Neural cell (in vitro differentiated cells): ENCODE data around the gene PDZRN3. TPM values are rescaled to one million over a fixed set of nuclear protein-coding genes. Genes with fewer than 3 reads are reported as not detected.

Experiments
- H2AFZ ChIP-seq: fragments of 200-600, 300-800 bp; sonication (generic), shearing (Covaris generic); 2 replicates; pipeline ENCODE4 v1.6.0; 2014; ENCODE audit warnings: low read depth, mild to moderate bottlenecking, antibody characterized with exemption, low read length, moderate library complexity
- H3F3A ChIP-seq: fragments of 200-600 bp; shearing (Covaris generic); 2 replicates; pipeline ENCODE4 v1.6.1; 2016; ENCODE audit warnings: mild to moderate bottlenecking, moderate library complexity, mixed read lengths, antibody characterized with exemption, low read length; ENCODE audit not compliant: insufficient read depth, poor library complexity, severe bottlenecking
- H3K27ac ChIP-seq: fragments of 200-600, 300-800 bp; sonication (generic), shearing (Covaris generic); 2 replicates; pipeline ENCODE4 v1.5.1; 2014; ENCODE audit warnings: mild to moderate bottlenecking, low read length, moderate library complexity
- H3K27me3 ChIP-seq: fragments of 300-800, 200-600 bp; sonication (generic), shearing (Covaris generic); 2 replicates; pipeline ENCODE4 v1.6.0; 2014; ENCODE audit warnings: mild to moderate bottlenecking, low read depth, low read length, moderate library complexity; ENCODE audit not compliant: insufficient read depth
- H3K36me3 ChIP-seq: fragments of 300-800, 200-600 bp; sonication (generic), shearing (Covaris generic); 2 replicates; pipeline ENCODE4 v1.5.1; 2014; ENCODE audit warnings: mild to moderate bottlenecking, antibody characterized with exemption, low read length, moderate library complexity; ENCODE audit not compliant: insufficient read depth
- H3K4me2 ChIP-seq: fragments of 300-800, 200-600 bp; sonication (generic), shearing (Covaris generic); 2 replicates; pipeline ENCODE4 v1.6.0; 2014; ENCODE audit warnings: mild to moderate bottlenecking, low read length
- H3K4me3 ChIP-seq: fragments of 300-800, 200-600 bp; sonication (generic), shearing (Covaris generic); 2 replicates; pipeline ENCODE4 v1.5.1; 2014; ENCODE audit warnings: mild to moderate bottlenecking, low read length, moderate library complexity
- H3K79me2 ChIP-seq: fragments of 200-600 bp; shearing (Covaris generic); replicated peaks from 2 replicates; pipeline ENCODE4 v1.6.0; 2014; ENCODE audit warnings: mild to moderate bottlenecking, low read length, moderate library complexity; ENCODE audit not compliant: insufficient read depth
- H3K9ac ChIP-seq: fragments of 300-800, 200-600 bp; sonication (generic), shearing (Covaris generic); 2 replicates; pipeline ENCODE4 v1.6.1; 2016; ENCODE audit warnings: mild to moderate bottlenecking, low read length, mixed read lengths
- H3K9me2 ChIP-seq: fragments of 200-600 bp; shearing (Covaris generic); 2 replicates; pipeline ENCODE4 v1.6.1; 2016; ENCODE audit warnings: mild to moderate bottlenecking, low read length, mixed read lengths; ENCODE audit not compliant: insufficient read depth
- H3K9me3 ChIP-seq: fragments of 200-600, 300-800 bp; sonication (generic), shearing (Covaris generic); 2 replicates; pipeline ENCODE4 v1.6.1; 2016; ENCODE audit warnings: mild to moderate bottlenecking, mixed run types, low read length, moderate library complexity, mixed read lengths
- H4K20me1 ChIP-seq: fragments of 200-600 bp; shearing (Covaris generic); 2 replicates; pipeline ENCODE4 v1.6.1; 2016; ENCODE audit warnings: mild to moderate bottlenecking, mixed run types; ENCODE audit not compliant: insufficient read depth
- CTCF ChIP-seq: fragments of 450-650 bp; IDR thresholded peaks from 2 replicates; pipeline ENCODE4 v1.5.1; 2014; ENCODE audit warnings: antibody characterized with exemption, mild to moderate bottlenecking, moderate library complexity; ENCODE audit not compliant: poor library complexity, severe bottlenecking
- EP300 ChIP-seq: fragments of 450-650 bp; conservative IDR thresholded peaks from 2 replicates; pipeline ENCODE4 v1.6.1; 2014; ENCODE audit warnings: antibody characterized with exemption, mild to moderate bottlenecking, moderate library complexity; ENCODE audit not compliant: poor library complexity, severe bottlenecking
- EZH2 ChIP-seq: fragments of 200-600, 300-800 bp; shearing (Covaris generic), sonication (generic); IDR thresholded peaks from 2 replicates; pipeline ENCODE4 v1.6.1; 2014; ENCODE audit warnings: antibody characterized with exemption, low read length, borderline replicate concordance, mild to moderate bottlenecking; ENCODE audit not compliant: insufficient read depth, poor library complexity, severe bottlenecking
- MXI1 ChIP-seq: fragments of 450-650 bp; conservative IDR thresholded peaks from 2 replicates; pipeline ENCODE4 v1.6.1; 2014; ENCODE audit warnings: antibody characterized with exemption, mild to moderate bottlenecking; ENCODE audit not compliant: poor library complexity, severe bottlenecking
- POLR2AphosphoS5 ChIP-seq: IDR thresholded peaks from 2 replicates; pipeline ENCODE4 v1.6.1; 2012
- RAD21 ChIP-seq: fragments of 450-650 bp; conservative IDR thresholded peaks from 2 replicates; pipeline ENCODE4 v1.6.1; 2014; ENCODE audit warnings: antibody characterized with exemption, mild to moderate bottlenecking, moderate library complexity
- SMC3 ChIP-seq: fragments of 450-650 bp; conservative IDR thresholded peaks from 2 replicates; pipeline ENCODE4 v1.6.1; 2014; ENCODE audit warnings: antibody characterized with exemption, mild to moderate bottlenecking, moderate library complexity; ENCODE audit not compliant: poor library complexity
- TAF1 ChIP-seq: IDR thresholded peaks from 2 replicates; pipeline ENCODE4 v1.6.1; 2012; ENCODE audit warnings: low read depth
- polyA plus RNA-seq: library from polyadenylated mRNA; depleted of rRNA; stranded (reverse); fragments of >200 nt; gene quantifications from 2 replicates; pipeline ENCODE4 v1.2.3, GENCODE V29; 2014
- TF ChIP-seq, protein P1 (sequence below): IDR thresholded peaks from 2 replicates; pipeline ENCODE4 v1.6.1; 2012; ENCODE audit warnings: borderline replicate concordance

PDZRN3 gene
- polyA plus RNA-seq, 1 donor from 2014 or later, result 1.1 TPM

- Histone ChIP-seq H3K9me2 (no peaks in the 10 kb centered on the region), H3K9me3 (no peaks in the 10 kb centered on the region), H4K20me1 (no peaks in the 10 kb centered on the region), H3K4me2 (no peak overlapping the region), H3K27me3 (no peaks in the 10 kb centered on the region), H3F3A (no peaks in the 10 kb centered on the region), H3K79me2 (no peaks in the 10 kb centered on the region), H3K9ac (no peak overlapping the region), H3K27ac (no peak overlapping the region), H2AFZ (no peak overlapping the region), H3K36me3 (no peaks in the 10 kb centered on the region), H3K4me3 (no peak overlapping the region)
- TF ChIP-seq RAD21, result no peak
- TF ChIP-seq CTCF, result no peak
- TF ChIP-seq MXI1, result no peak
- no peak for TF ChIP-seq EZH2
- no peak for TF ChIP-seq POLR2AphosphoS5
- TF ChIP-seq TAF1, result no peak
- TF ChIP-seq, protein P1, sequence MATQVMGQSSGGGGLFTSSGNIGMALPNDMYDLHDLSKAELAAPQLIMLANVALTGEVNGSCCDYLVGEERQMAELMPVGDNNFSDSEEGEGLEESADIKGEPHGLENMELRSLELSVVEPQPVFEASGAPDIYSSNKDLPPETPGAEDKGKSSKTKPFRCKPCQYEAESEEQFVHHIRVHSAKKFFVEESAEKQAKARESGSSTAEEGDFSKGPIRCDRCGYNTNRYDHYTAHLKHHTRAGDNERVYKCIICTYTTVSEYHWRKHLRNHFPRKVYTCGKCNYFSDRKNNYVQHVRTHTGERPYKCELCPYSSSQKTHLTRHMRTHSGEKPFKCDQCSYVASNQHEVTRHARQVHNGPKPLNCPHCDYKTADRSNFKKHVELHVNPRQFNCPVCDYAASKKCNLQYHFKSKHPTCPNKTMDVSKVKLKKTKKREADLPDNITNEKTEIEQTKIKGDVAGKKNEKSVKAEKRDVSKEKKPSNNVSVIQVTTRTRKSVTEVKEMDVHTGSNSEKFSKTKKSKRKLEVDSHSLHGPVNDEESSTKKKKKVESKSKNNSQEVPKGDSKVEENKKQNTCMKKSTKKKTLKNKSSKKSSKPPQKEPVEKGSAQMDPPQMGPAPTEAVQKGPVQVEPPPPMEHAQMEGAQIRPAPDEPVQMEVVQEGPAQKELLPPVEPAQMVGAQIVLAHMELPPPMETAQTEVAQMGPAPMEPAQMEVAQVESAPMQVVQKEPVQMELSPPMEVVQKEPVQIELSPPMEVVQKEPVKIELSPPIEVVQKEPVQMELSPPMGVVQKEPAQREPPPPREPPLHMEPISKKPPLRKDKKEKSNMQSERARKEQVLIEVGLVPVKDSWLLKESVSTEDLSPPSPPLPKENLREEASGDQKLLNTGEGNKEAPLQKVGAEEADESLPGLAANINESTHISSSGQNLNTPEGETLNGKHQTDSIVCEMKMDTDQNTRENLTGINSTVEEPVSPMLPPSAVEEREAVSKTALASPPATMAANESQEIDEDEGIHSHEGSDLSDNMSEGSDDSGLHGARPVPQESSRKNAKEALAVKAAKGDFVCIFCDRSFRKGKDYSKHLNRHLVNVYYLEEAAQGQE, result no peak
- TF ChIP-seq SMC3, result no peak
Observed at GRCh38 chr3:73529308-73530021, 95.3 kb downstream of the PDZRN3 start.

GRCh38 chr3:73525591-73525990 lies 99.2 kb downstream of the PDZRN3 start:
- H3K9me2 ChIP-seq, result no peaks in the 10 kb centered on the region
- no peaks in the 10 kb centered on the region for H3F3A ChIP-seq
- H3K4me3 ChIP-seq, result no peak overlapping the region
- no peak for TF ChIP-seq EP300
- TF ChIP-seq EZH2, result no peak
- no peak for TF ChIP-seq SMC3
- TF ChIP-seq, protein P1, result no peak
- no peaks in the 10 kb centered on the region for H3K36me3 ChIP-seq
- H3K9me3 ChIP-seq, result no peaks in the 10 kb centered on the region
- no peaks in the 10 kb centered on the region for H3K79me2 ChIP-seq
- H3K9ac ChIP-seq, result no peak overlapping the region
- no peak overlapping the region for H2AFZ ChIP-seq
- H3K4me2 ChIP-seq, result no peak overlapping the region
- H4K20me1 ChIP-seq, result no peaks in the 10 kb centered on the region
- H3K27me3 ChIP-seq, result no peaks in the 10 kb centered on the region
- no peak overlapping the region for H3K27ac ChIP-seq
